ENCODE measurements around the gene NSMCE1.

NSMCE1 gene

GRCh38 chr16:27189335-27189972 lies 79.1 kb downstream of the NSMCE1 start:
- no peak for DNase-seq

GRCh38 chr16:27188633-27189032 lies 79.9 kb downstream of the NSMCE1 start:
- no peak for DNase-seq

- no peak for DNase-seq
Observed at GRCh38 chr16:27185776-27186130, 82.8 kb downstream of the NSMCE1 start.

GRCh38 chr16:27182906-27183405 lies 85.6 kb downstream of the NSMCE1 start:
- DNase-seq, result no peak

GRCh38 chr16:27181019-27181790 lies 87.4 kb downstream of the NSMCE1 start:
- no peak for DNase-seq

GRCh38 chr16:27179500-27180072 lies 89.0 kb downstream of the NSMCE1 start:
- peak; percentile 80 to 85 for DNase-seq

- no peak for DNase-seq
Observed at GRCh38 chr16:27177031-27177774, 91.4 kb downstream of the NSMCE1 start.

- no peak for DNase-seq
Observed at GRCh38 chr16:27175888-27176287, 92.7 kb downstream of the NSMCE1 start.
